Astrocyte (in vitro differentiated cells and primary cell): ENCODE measurements around the gene NUAK1.

Experiments
- EZH2 ChIP-seq: IDR thresholded peaks from 2 replicates; pipeline ENCODE4 v1.6.1; 2012; ENCODE audit warnings: mild to moderate bottlenecking, low read length, inconsistent platforms; ENCODE audit not compliant: insufficient read depth
- TF ChIP-seq, protein P1 (sequence below): IDR thresholded peaks from 2 replicates; pipeline ENCODE4 v1.5.1; 2011; ENCODE audit warnings: low read depth, mild to moderate bottlenecking, inconsistent platforms, low read length, moderate library complexity; ENCODE audit not compliant: insufficient read depth

DNA sequence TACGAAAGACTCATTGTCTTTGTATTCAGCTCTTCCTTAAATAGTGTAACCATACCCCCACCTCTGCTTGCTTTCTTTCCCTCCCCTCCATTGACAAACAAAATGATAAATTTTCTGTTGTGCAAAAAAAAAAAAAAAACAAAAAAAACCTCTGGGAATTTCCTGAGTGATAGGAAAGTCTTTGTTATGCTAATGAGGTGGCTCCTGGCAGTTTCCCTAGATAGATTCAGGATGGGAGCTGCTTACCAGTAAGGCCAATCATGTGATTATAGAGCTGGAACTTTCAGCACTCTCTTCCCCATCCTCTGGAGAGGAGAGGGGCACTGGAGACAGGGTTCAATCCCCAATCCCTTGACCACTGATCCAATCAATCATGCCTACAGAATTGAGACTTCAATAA, 120.5 kb downstream of the NUAK1 start:
- TF ChIP-seq, protein P1, sequence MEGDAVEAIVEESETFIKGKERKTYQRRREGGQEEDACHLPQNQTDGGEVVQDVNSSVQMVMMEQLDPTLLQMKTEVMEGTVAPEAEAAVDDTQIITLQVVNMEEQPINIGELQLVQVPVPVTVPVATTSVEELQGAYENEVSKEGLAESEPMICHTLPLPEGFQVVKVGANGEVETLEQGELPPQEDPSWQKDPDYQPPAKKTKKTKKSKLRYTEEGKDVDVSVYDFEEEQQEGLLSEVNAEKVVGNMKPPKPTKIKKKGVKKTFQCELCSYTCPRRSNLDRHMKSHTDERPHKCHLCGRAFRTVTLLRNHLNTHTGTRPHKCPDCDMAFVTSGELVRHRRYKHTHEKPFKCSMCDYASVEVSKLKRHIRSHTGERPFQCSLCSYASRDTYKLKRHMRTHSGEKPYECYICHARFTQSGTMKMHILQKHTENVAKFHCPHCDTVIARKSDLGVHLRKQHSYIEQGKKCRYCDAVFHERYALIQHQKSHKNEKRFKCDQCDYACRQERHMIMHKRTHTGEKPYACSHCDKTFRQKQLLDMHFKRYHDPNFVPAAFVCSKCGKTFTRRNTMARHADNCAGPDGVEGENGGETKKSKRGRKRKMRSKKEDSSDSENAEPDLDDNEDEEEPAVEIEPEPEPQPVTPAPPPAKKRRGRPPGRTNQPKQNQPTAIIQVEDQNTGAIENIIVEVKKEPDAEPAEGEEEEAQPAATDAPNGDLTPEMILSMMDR, result no peak
- TF ChIP-seq EZH2, result no peak
